Fibroblast of lung (primary cell): ENCODE data around the gene DLG2. TPM values are rescaled to one million over a fixed set of nuclear protein-coding genes. Genes with fewer than 3 reads are reported as not detected.
A peak's percentile ranks its signal among the peaks of the same experiment; 100 is the strongest.

Experiments
- DNase-seq, 2 donors: peaks; one replicate each; pipeline versions ENCODE4 v3.0.0 to v3.0.0-alpha.2; 2010; ENCODE audit warnings: low read depth in 2 of 2
- H2AFZ ChIP-seq: 2 replicates; pipeline ENCODE4 v1.5.1; 2012; ENCODE audit warnings: low read length, control low read depth, inconsistent platforms
- H3K27ac ChIP-seq: 2 replicates; pipeline ENCODE4 v1.5.1; 2011; ENCODE audit warnings: low read length, control low read depth; ENCODE audit not compliant: insufficient read depth
- H3K27me3 ChIP-seq: 2 replicates; pipeline ENCODE4 v1.5.1; 2011; ENCODE audit warnings: mild to moderate bottlenecking, low read length; ENCODE audit not compliant: control insufficient read depth, insufficient read depth
- H3K36me3 ChIP-seq: 2 replicates; pipeline ENCODE4 v1.5.1; 2011; ENCODE audit warnings: low read length; ENCODE audit not compliant: control insufficient read depth, insufficient read depth
- H3K4me1 ChIP-seq: 2 replicates; pipeline ENCODE4 v1.5.1; 2011; ENCODE audit warnings: low read length; ENCODE audit not compliant: control insufficient read depth, insufficient read depth; ENCODE audit errors: extremely low read depth
- H3K4me2 ChIP-seq: 2 replicates; pipeline ENCODE4 v1.5.1; 2011; ENCODE audit warnings: low read length, control low read depth; ENCODE audit not compliant: insufficient read depth; ENCODE audit errors: extremely low read depth
- H3K4me3 ChIP-seq, 4 experiments: fragments of 200-600 bp in 1 of 4; sonication (generic) in 1 of 4; replicated peaks in 1 of 4; 2 replicates each; pipeline ENCODE4 v1.5.1; 2011 to 2016; ENCODE audit warnings: low read length in 4 of 4, low read depth in 3 of 4, mild to moderate bottlenecking in 3 of 4, control low read depth in 2 of 4, inconsistent platforms in 1 of 4, mixed read lengths in 1 of 4; ENCODE audit not compliant: insufficient read depth in 1 of 4; ENCODE audit errors: control extremely low read depth in 1 of 4
- H3K79me2 ChIP-seq: 2 replicates; pipeline ENCODE4 v1.5.1; 2012; ENCODE audit warnings: mild to moderate bottlenecking, low read length, inconsistent platforms; ENCODE audit not compliant: control insufficient read depth, insufficient read depth
- H3K9ac ChIP-seq: 2 replicates; pipeline ENCODE4 v1.5.1; 2011; ENCODE audit warnings: mild to moderate bottlenecking, low read length, control low read depth; ENCODE audit not compliant: insufficient read depth
- H3K9me3 ChIP-seq: 2 replicates; pipeline ENCODE4 v1.5.1; 2012; ENCODE audit warnings: low read depth, low read length; ENCODE audit not compliant: control insufficient read depth, insufficient read depth
- H4K20me1 ChIP-seq: 2 replicates; pipeline ENCODE4 v1.5.1; 2011; ENCODE audit warnings: low read length; ENCODE audit not compliant: control insufficient read depth, insufficient read depth; ENCODE audit errors: extremely low read depth
- CTCF ChIP-seq, 2 donors: IDR thresholded peaks in 1 of 2; conservative IDR thresholded peaks in 1 of 2; 1 replicate in 1 of 2; 2 replicates in 1 of 2; pipeline ENCODE4 v1.5.1; 2011 to 2012; ENCODE audit warnings: low read length in 2 of 2, control low read depth in 1 of 2, inconsistent platforms in 1 of 2, low read depth in 1 of 2, mild to moderate bottlenecking in 1 of 2
- EZH2 ChIP-seq: IDR thresholded peaks from 2 replicates; pipeline ENCODE4 v1.5.1; 2012; ENCODE audit warnings: low read length, control low read depth, mild to moderate bottlenecking; ENCODE audit errors: missing control alignments
- polyA plus RNA-seq, 2 donors: library from polyadenylated mRNA; depleted of rRNA in 1 of 2; stranded (reverse) in 1 of 2; unstranded in 1 of 2; fragments of >200 nt; gene quantifications; 2 replicates each; pipeline ENCODE4 v1.2.1, GENCODE V29; 2011 to 2012; ENCODE audit warnings: missing spikeins in 1 of 2
- total RNA-seq: library from RNA; depleted of rRNA; stranded (reverse); fragments of >200 nt; gene quantifications from 2 replicates; pipeline ENCODE4 v1.2.1, GENCODE V29; 2014

The DLG2 gene
- total and polyA plus RNA-seq, 2 donors (not counting 1 experiment from before 2014, with no cell fraction given) = 0.77 to 2.3 TPM

GRCh38 chr11:84560206-84560605 lies 1066.9 kb downstream of the DLG2 start:
- no peak for TF ChIP-seq CTCF (conservative IDR thresholded peaks at IDR 0.05 in 1 of 2, IDR thresholded peaks at IDR 0.05 in 1 of 2; ENCODE audit: low read depth in 1 of 2, low read length in 2 of 2)
- no peak for TF ChIP-seq EZH2
- H3K9ac ChIP-seq = no peak overlapping the region
- no peaks in the 10 kb centered on the region for H3K79me2 ChIP-seq
- DNase-seq = no peak
- no peaks in the 10 kb centered on the region for H3K9me3 ChIP-seq
- H3K36me3 ChIP-seq = no peaks in the 10 kb centered on the region
- H2AFZ ChIP-seq = no peak overlapping the region
- no peaks in the 10 kb centered on the region for H4K20me1 ChIP-seq
- no peaks in the 10 kb centered on the region for H3K4me1 ChIP-seq
- H3K4me2 ChIP-seq = no peak overlapping the region
- no peak overlapping the region for H3K27ac ChIP-seq
- no peaks in the 10 kb centered on the region for H3K27me3 ChIP-seq
- no peak overlapping the region for H3K4me3 ChIP-seq

GRCh38 chr11:84558085-84558905 lies 1068.8 kb downstream of the DLG2 start:
- H3K36me3 ChIP-seq = no peaks in the 10 kb centered on the region
- no peak overlapping the region for H3K27ac ChIP-seq
- H3K27me3 ChIP-seq = no peaks in the 10 kb centered on the region
- H3K9ac ChIP-seq = no peak overlapping the region
- H3K9me3 ChIP-seq = no peaks in the 10 kb centered on the region
- peak; percentile 51 to 52 for DNase-seq
- no peaks in the 10 kb centered on the region for H3K4me1 ChIP-seq
- TF ChIP-seq EZH2 = no peak
- peak; percentile 86 to 89 for TF ChIP-seq CTCF (conservative IDR thresholded peaks at IDR 0.05 in 1 of 2, IDR thresholded peaks at IDR 0.05 in 1 of 2; ENCODE audit: low read depth in 1 of 2, low read length in 2 of 2)
- H2AFZ ChIP-seq = no peak overlapping the region
- no peaks in the 10 kb centered on the region for H4K20me1 ChIP-seq
- H3K4me2 ChIP-seq = no peak overlapping the region
- no peaks in the 10 kb centered on the region for H3K79me2 ChIP-seq
- H3K4me3 ChIP-seq = no peak overlapping the region

GRCh38 chr11:84552791-84553190 lies 1074.4 kb downstream of the DLG2 start:
- no peak overlapping the region for H3K4me3 ChIP-seq

More at GRCh38 chr11:84552791-84553190, 1074.4 kb downstream of the DLG2 start:
- no peak overlapping the region for H2AFZ ChIP-seq
- H3K9me3 ChIP-seq = no peaks in the 10 kb centered on the region
- no peaks in the 10 kb centered on the region for H3K27me3 ChIP-seq
- DNase-seq = peak in 1 of 2 donors; percentile 24
- H3K4me1 ChIP-seq = no peaks in the 10 kb centered on the region
- H4K20me1 ChIP-seq = no peaks in the 10 kb centered on the region
- H3K36me3 ChIP-seq = no peaks in the 10 kb centered on the region
- no peak overlapping the region for H3K27ac ChIP-seq
- H3K4me2 ChIP-seq = no peak overlapping the region
- H3K79me2 ChIP-seq = no peaks in the 10 kb centered on the region
- no peak overlapping the region for H3K9ac ChIP-seq
- TF ChIP-seq CTCF (conservative IDR thresholded peaks at IDR 0.05 in 1 of 2, IDR thresholded peaks at IDR 0.05 in 1 of 2; ENCODE audit: low read depth in 1 of 2, low read length in 2 of 2) (no peak), EZH2 (no peak)
